Transverse colon (tissue), 4 donors: ENCODE data around the gene PPP1R1A. TPM values are rescaled to one million over a fixed set of nuclear protein-coding genes. Genes with fewer than 3 reads are reported as not detected.

ENCODE experiments used
- DNase-seq: peaks from one replicate; pipeline ENCODE4 v3.0.0-alpha.2; 2019
- H3K27ac ChIP-seq, 4 donors: fragments of 200-600 bp; sonication (generic); 2 replicates each; pipeline ENCODE4 v1.5.1; 2016 to 2018; ENCODE audit warnings: inconsistent platforms in 4 of 4
- H3K27me3 ChIP-seq: fragments of 200-600 bp; sonication (generic); 2 replicates; pipeline ENCODE4 v1.5.1; 2017; ENCODE audit warnings: inconsistent platforms
- H3K36me3 ChIP-seq, 4 donors: fragments of 200-600 bp; sonication (generic); 2 replicates each; pipeline ENCODE4 v1.5.1; 2017 to 2019; ENCODE audit warnings: inconsistent platforms in 4 of 4
- H3K4me1 ChIP-seq, 4 donors: fragments of 200-600 bp; sonication (generic); 2 replicates each; pipeline ENCODE4 v1.5.1; 2017 to 2020; ENCODE audit warnings: inconsistent platforms in 4 of 4
- H3K4me3 ChIP-seq, 4 donors: fragments of 200-600 bp; sonication (generic); 1 replicate in 1 of 4; 2 replicates in 3 of 4; pipeline versions ENCODE4 v1.5.1 to v1.6.1; 2017 to 2019; ENCODE audit warnings: inconsistent platforms in 4 of 4
- H3K9me3 ChIP-seq, 2 donors: fragments of 200-600 bp; sonication (generic); 2 replicates each; pipeline ENCODE4 v1.5.1; 2017 to 2019; ENCODE audit warnings: inconsistent platforms in 2 of 2
- CTCF ChIP-seq, 5 experiments: fragments of 200-600 bp in 3 of 5; fragments of 450-650 bp in 2 of 5; sonication (generic) in 3 of 5; IDR thresholded peaks; 1 replicate in 2 of 5; 2 replicates in 3 of 5; pipeline ENCODE4 v1.5.1; 2016 to 2017; ENCODE audit warnings: antibody characterized with exemption in 5 of 5, inconsistent platforms in 3 of 5, mild to moderate bottlenecking in 2 of 5, moderate library complexity in 1 of 5
- EP300 ChIP-seq: sonication (generic); formaldehyde crosslinking; IDR thresholded peaks from one replicate; pipeline ENCODE4 v1.6.1; 2017; ENCODE audit warnings: antibody characterized with exemption, low read depth
- POLR2A ChIP-seq: fragments of 450-650 bp; IDR thresholded peaks from one replicate; pipeline ENCODE4 v1.6.1; 2016; ENCODE audit warnings: antibody characterized with exemption, mild to moderate bottlenecking, moderate library complexity
- POLR2AphosphoS5 ChIP-seq, 3 donors: sonication (generic); formaldehyde crosslinking; IDR thresholded peaks; one replicate each; pipeline ENCODE4 v1.6.1; 2016; ENCODE audit warnings: antibody characterized with exemption in 3 of 3
- WGBS, 2 donors: methylation state at CpG; one replicate each; pipeline ENCODE4 v1.1.5; 2018; ENCODE audit warnings: low coverage in 1 of 2; 5-methylcytosine and 5-hydroxymethylcytosine counted together
- in situ Hi-C, 4 donors: fragments of 200-750 bp; cut with MboI; loops; one replicate each; pipeline versions ENCODE4 v1.15.0 to v1.15.1; 2017; ENCODE audit warnings: low sequenced_read_pairs in 3 of 4, low pct_ligation_motif_present in 1 of 4, low pct_unique_long_range_greater_than_20kb in 1 of 4
- intact Hi-C: fragments of 100-400 bp; cut with DNase I; formaldehyde crosslinking; loops from one replicate; pipeline ENCODE4 v1.15.1; 2023; ENCODE audit warnings: low total_unique reads
- total RNA-seq, 4 donors: library from RNA; depleted of rRNA; stranded (reverse); fragments of >200 nt; gene quantifications; one replicate each; pipeline ENCODE4 v1.1.0, GENCODE V29; 2016

The PPP1R1A gene
- total RNA-seq, 4 donors from 2014 or later: 3.3 to 67.0 (median 4.0) TPM

DNA sequence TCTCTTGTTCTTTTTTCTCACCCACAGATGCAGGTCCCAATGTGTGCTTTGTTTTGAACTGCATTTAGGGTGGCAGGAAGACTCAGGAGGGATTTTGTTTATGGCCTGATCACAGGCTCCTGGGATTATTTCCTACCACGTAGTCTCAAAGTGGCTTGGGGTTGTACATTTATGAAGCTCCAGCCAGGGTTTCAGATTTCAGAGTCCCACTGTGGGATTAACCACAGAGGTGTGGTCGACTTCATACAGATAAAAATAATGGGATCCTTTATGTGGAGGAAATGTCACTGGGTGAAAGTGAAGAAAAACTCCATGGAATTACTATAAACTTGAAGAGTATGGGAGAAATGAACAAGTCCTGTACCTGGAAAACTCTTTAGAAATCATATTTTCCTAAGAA lies 14.2 kb upstream of the PPP1R1A start:
- Histone ChIP-seq H3K36me3 (no peaks in the 10 kb centered on the region), H3K27me3 (no peaks in the 10 kb centered on the region), H3K4me3 (no peak overlapping the region), H3K27ac (no peak overlapping the region), H3K9me3 (no peaks in the 10 kb centered on the region), H3K4me1 (no peaks in the 10 kb centered on the region)
- no peak for DNase-seq
- in situ Hi-C loops (no loop called here), intact Hi-C loops (no loop called here)
- TF ChIP-seq POLR2A (no peak), CTCF (IDR thresholded peaks at IDR 0.05) (no peak), POLR2AphosphoS5 (IDR thresholded peaks at IDR 0.05) (no peak), EP300 (no peak)
- 46 to 50% methylated on average over 2 of the region's 2 CpGs for WGBS, 2 donors

GRCh38 chr12:54601841-54602240 lies 13.4 kb upstream of the PPP1R1A start:
- in situ Hi-C loops: no loop called here

DNA sequence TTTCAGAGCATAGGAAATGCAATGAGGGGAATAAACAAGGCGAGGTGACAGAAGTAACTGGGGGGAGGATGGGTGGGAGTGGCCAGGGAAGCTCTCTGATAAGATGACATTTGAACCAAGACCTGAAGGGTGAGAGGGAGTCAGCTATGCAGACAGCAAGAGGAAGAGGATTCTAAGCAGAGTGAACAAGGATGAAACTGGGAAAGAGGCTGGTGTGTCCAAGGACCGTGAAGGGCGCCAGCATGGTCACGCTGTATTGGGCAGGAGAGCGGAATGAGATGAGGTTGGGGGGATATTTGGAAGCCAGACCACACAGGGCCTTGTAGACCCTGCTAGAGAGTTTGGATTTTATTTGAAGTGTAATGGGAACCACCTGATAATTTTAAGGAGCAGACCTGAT lies 10.5 kb upstream of the PPP1R1A start:
- Histone ChIP-seq H3K27ac (no peak overlapping the region), H3K27me3 (no peaks in the 10 kb centered on the region), H3K9me3 (no peaks in the 10 kb centered on the region), H3K4me1 (no peaks in the 10 kb centered on the region), H3K4me3 (no peak overlapping the region), H3K36me3 (no peaks in the 10 kb centered on the region)
- 85 to 92% methylated on average over 4 to 5 of the region's 5 CpGs for WGBS, 2 donors
- no peak for TF ChIP-seq CTCF (IDR thresholded peaks at IDR 0.05)
- TF ChIP-seq EP300: no peak
- TF ChIP-seq POLR2A: no peak
- no peak for TF ChIP-seq POLR2AphosphoS5 (IDR thresholded peaks at IDR 0.05)
- no peak for DNase-seq
- in situ Hi-C loops (loop anchor here in 1 of 4 donors (25.0 kb wide), 1 partner anchor 363 kb away; no protein-coding TSS in a partner anchor), intact Hi-C loops (no loop called here)

More at GRCh38 chr12:54601841-54602240, 13.4 kb upstream of the PPP1R1A start:
- H3K27ac ChIP-seq: no peak overlapping the region
- H3K4me1 ChIP-seq: no peaks in the 10 kb centered on the region
- no peak for TF ChIP-seq EP300
- no peak for TF ChIP-seq POLR2A
- no peak for TF ChIP-seq POLR2AphosphoS5 (IDR thresholded peaks at IDR 0.05)
- TF ChIP-seq CTCF (IDR thresholded peaks at IDR 0.05): no peak
- no peaks in the 10 kb centered on the region for H3K9me3 ChIP-seq
- WGBS, 2 donors: 58 to 80% methylated on average over 1 to 4 of the region's 4 CpGs
- intact Hi-C loops: no loop called here
- H3K4me3 ChIP-seq: no peak overlapping the region
- no peak for DNase-seq
- H3K36me3 ChIP-seq: no peaks in the 10 kb centered on the region
- H3K27me3 ChIP-seq: no peaks in the 10 kb centered on the region

GRCh38 chr12:54596526-54596946 lies 8.1 kb upstream of the PPP1R1A start:
- TF ChIP-seq CTCF (IDR thresholded peaks at IDR 0.05): peak; percentile 49 to 85 (median 83)
- TF ChIP-seq POLR2A: no peak
- no peak for TF ChIP-seq POLR2AphosphoS5 (IDR thresholded peaks at IDR 0.05)
- no peak for TF ChIP-seq EP300
- WGBS, 2 donors: 17 to 27% methylated on average over 2 to 3 of the region's 3 CpGs
- intact Hi-C loops: no loop called here
- in situ Hi-C loops: loop anchor here in 1 of 4 donors (25.0 kb wide), 1 partner anchor 366 kb away; no protein-coding TSS in a partner anchor
- Histone ChIP-seq H3K27me3 (no peaks in the 10 kb centered on the region), H3K4me3 (no peak overlapping the region), H3K9me3 (no peaks in the 10 kb centered on the region), H3K36me3 (no peaks in the 10 kb centered on the region), H3K27ac (no peak overlapping the region), H3K4me1 (peaks cover 0 to 1% (median 0%) of the 10 kb centered on the region in 4 donors)
- DNase-seq: peak; percentile 64
